Right lobe of liver (tissue), 6 donors: ENCODE measurements around the gene LRRC4. TPM values are rescaled to one million over a fixed set of nuclear protein-coding genes. Genes with fewer than 3 reads are reported as not detected.

Source experiments
- ATAC-seq, 4 donors: fragments of 200-7000 bp; cut with Tn5 transposase; one replicate each; pipeline ENCODE4 v1.9.1; 2020; ENCODE audit warnings: mild to moderate bottlenecking in 4 of 4, moderate library complexity in 4 of 4
- DNase-seq, 3 donors: peaks; one replicate each; pipeline ENCODE4 v3.0.0-alpha.2; 2020
- H3K27ac ChIP-seq, 3 donors: fragments of 200-600 bp; one replicate each; pipeline ENCODE4 v1.8.0; 2022
- H3K27me3 ChIP-seq, 2 donors: fragments of 200-600 bp; one replicate each; pipeline ENCODE4 v1.8.0; 2022
- H3K36me3 ChIP-seq, 4 donors: fragments of 200-600 bp; sonication (generic) in 1 of 4; one replicate each; pipeline versions ENCODE4 v1.5.1 to v1.8.0; 2017 to 2022; ENCODE audit warnings: control low read depth in 1 of 4
- H3K4me1 ChIP-seq, 4 donors: fragments of 200-600 bp; sonication (generic) in 1 of 4; one replicate each; pipeline versions ENCODE4 v1.5.1 to v1.8.0; 2017 to 2022; ENCODE audit warnings: control low read depth in 1 of 4
- H3K4me3 ChIP-seq, 3 donors: fragments of 200-600 bp; one replicate each; pipeline ENCODE4 v1.8.0; 2022
- H3K9me3 ChIP-seq, 4 donors: fragments of 200-600 bp; sonication (generic) in 1 of 4; one replicate each; pipeline versions ENCODE4 v1.5.1 to v1.8.0; 2017 to 2022; ENCODE audit warnings: control low read depth in 1 of 4
- CTCF ChIP-seq, 4 donors: fragments of 200-600 bp in 3 of 4; fragments of 450-650 bp in 1 of 4; IDR thresholded peaks; one replicate each; pipeline versions ENCODE4 v1.5.1 to v1.8.0; 2016 to 2022; ENCODE audit warnings: antibody characterized with exemption in 4 of 4, mild to moderate bottlenecking in 2 of 4
- POLR2A ChIP-seq: fragments of 450-650 bp; IDR thresholded peaks from one replicate; pipeline ENCODE4 v1.6.1; 2017; ENCODE audit warnings: antibody characterized with exemption, mild to moderate bottlenecking
- WGBS: methylation state at CpG from one replicate; pipeline ENCODE4 v1.1.6; 2018; ENCODE audit warnings: low coverage, low lambda C conversion rate; ENCODE audit not compliant: insufficient coverage; ENCODE audit errors: missing lambda C conversion rate; 5-methylcytosine and 5-hydroxymethylcytosine counted together
- intact Hi-C, 2 donors: fragments of 100-400 bp; cut with DNase I; formaldehyde crosslinking; loops; one replicate each; pipeline versions ENCODE4 v1.11.2 to v1.14.1; 2022
- total RNA-seq, 6 experiments: library from RNA; depleted of rRNA in 2 of 6; stranded (reverse); fragments of >200 nt in 2 of 6; fragmentation: NEBNext Ultra II Directional in 3 of 6; extraction: Animal tissue kit (Norgen Biotek cat#: 25700) in 3 of 6; gene quantifications; one replicate each; pipeline versions ENCODE4 v1.1.0 to v1.2.4, GENCODE V29; 2016 to 2023
- donor health status: DM: no; HTN: yes; CAD: no.
- donor health status: DM: no; HTN: no; CAD: no.
- donor health status: DM: no; HTN: no; CAD: no.
- donor health status: DM: no; HTN: yes; CAD: no.
- donor health status: DM: no; HTN: yes; CAD: no.

The LRRC4 gene
- total RNA-seq, 6 experiments from 2014 or later, result 0.74 to 4.0 (median 2.5) TPM

DNA sequence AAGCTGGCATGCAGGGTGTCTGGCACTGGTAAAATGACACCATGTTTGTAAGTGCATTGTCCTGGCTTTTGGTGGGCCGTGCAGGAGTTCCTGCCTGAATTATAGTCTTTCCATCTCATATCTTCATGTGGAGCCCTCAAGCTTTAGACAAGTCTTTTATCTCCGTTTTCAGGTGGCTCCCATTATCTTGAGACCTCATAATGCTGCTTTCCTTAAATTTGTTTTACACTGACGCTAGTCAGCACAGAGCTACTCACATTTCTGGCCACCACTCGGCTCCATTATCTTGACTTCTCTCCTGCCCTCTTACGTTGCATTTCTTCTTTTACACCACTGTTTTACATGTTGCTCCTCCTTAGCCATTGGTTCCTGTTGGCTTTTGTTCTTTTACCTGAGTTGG lies 37.2 kb downstream of the LRRC4 start:
- intact Hi-C loops, result no loop called here
- peaks cover 0 to 10% (median 2%) of the 10 kb centered on the region in 4 donors for H3K36me3 ChIP-seq

GRCh38 chr7:127993317-127993716 lies 37.9 kb downstream of the LRRC4 start:
- peaks cover 0 to 10% (median 2%) of the 10 kb centered on the region in 4 donors for H3K4me1 ChIP-seq
- intact Hi-C loops, result no loop called here
- peak in 1 of 4 donors; percentile 10 for ATAC-seq

More for the DNA sequence above, 37.2 kb downstream of the LRRC4 start:
- Histone ChIP-seq H3K4me1 (peaks cover 0 to 10% (median 2%) of the 10 kb centered on the region in 4 donors), H3K27me3 (no peaks in the 10 kb centered on the region), H3K27ac (no peak overlapping the region), H3K9me3 (no peaks in the 10 kb centered on the region), H3K4me3 (no peak overlapping the region)
- DNase-seq (no peak), ATAC-seq (no peak)
- TF ChIP-seq CTCF (IDR thresholded peaks at IDR 0.05) (no peak), POLR2A (no peak)
- 100% methylated on average over 5 of the region's 5 CpGs for WGBS

DNA sequence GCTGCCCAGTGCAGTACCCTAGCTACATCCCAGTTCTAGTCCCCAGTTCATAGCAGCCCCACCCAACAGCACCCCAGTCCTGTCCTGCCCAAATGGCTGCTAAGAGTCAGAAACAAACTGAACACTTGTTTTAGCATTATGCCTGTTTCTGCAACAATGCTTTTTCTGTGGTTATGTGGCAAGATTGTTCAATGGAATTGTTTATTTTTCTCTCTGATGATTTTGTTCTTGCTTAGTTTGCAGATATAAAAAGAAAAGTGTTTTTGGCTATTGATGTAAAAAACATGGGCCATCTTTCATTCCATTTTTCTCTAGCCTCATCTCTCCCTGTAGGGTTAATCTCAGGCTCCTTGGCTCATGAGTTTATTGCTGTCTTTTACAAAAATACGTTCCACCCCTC lies 42.5 kb downstream of the LRRC4 start:
- Histone ChIP-seq H3K27me3 (no peaks in the 10 kb centered on the region), H3K4me1 (no peaks in the 10 kb centered on the region), H3K4me3 (no peak overlapping the region), H3K27ac (no peak overlapping the region), H3K36me3 (peaks cover 0 to 10% (median 2%) of the 10 kb centered on the region in 4 donors), H3K9me3 (no peaks in the 10 kb centered on the region)
- DNase-seq, result no peak
- intact Hi-C loops, result no loop called here
- no peak for ATAC-seq
- TF ChIP-seq POLR2A, result no peak
- no peak for TF ChIP-seq CTCF (IDR thresholded peaks at IDR 0.05)
- 79% methylated on average over 1 of the region's 1 CpG for WGBS

More at GRCh38 chr7:127993317-127993716, 37.9 kb downstream of the LRRC4 start:
- 90% methylated on average over 6 of the region's 6 CpGs for WGBS
- Histone ChIP-seq H3K4me3 (no peak overlapping the region), H3K27me3 (no peaks in the 10 kb centered on the region), H3K27ac (no peak overlapping the region), H3K9me3 (no peaks in the 10 kb centered on the region), H3K36me3 (peaks cover 0 to 10% (median 2%) of the 10 kb centered on the region in 4 donors)
- TF ChIP-seq POLR2A (no peak), CTCF (IDR thresholded peaks at IDR 0.05) (no peak)
- no peak for DNase-seq

DNA sequence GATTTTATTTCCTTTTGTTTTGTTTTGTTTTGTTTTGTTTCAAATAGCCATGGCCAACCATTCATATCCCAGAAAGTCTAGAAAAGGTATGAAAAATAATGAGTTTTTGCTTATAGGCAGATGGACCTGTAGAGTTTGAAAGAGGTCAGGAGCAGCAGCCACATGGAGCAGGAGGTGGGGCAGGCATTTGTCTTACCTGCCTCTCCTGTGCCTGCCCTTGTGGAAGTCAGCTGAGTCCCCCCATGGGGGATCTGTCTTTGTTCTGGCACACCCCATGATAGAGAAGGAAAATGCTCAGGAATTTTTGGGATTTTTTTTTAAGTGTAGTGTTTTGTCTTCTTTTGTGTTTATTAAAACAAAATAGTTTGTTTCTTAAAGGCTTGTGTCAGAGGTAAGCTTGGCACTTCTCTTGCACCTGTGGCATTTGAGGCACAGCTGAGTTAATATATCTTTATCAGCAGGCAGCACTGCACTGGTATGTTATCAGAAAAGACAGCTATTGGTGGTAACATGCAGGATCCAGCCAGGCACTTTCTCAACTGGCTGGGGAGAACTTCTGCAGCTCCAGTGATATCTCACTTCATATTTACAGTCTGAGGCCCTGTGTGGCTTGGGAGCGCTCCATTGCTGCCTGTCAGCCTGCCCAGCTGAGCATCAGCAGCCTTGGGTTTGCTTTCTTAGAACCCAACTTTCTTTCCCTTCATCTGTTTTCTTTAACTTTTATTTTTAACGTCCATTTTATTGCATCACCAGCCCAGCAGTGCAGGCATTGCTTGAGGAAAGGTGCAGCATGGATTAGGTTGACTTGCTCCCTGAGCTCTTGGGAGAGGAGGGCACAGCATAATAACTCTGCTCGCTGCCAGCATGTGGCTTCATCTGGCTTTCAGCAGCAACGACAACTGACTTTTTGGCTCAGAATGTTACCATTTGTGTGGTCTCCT lies 44.4 kb downstream of the LRRC4 start:
- 74% methylated on average over 4 of the region's 4 CpGs for WGBS
- intact Hi-C loops, result no loop called here
- H3K9me3 ChIP-seq, result no peaks in the 10 kb centered on the region
- no peaks in the 10 kb centered on the region for H3K4me1 ChIP-seq
- ATAC-seq, result peak in 1 of 4 donors; percentile 10
- H3K27me3 ChIP-seq, result no peaks in the 10 kb centered on the region
- peaks cover 0 to under 1% (median 0%) of the 10 kb centered on the region in 4 donors for H3K36me3 ChIP-seq
- no peak overlapping the region for H3K4me3 ChIP-seq
- H3K27ac ChIP-seq, result no peak overlapping the region
- DNase-seq, result no peak
- TF ChIP-seq CTCF (IDR thresholded peaks at IDR 0.05), result no peak
- TF ChIP-seq POLR2A, result no peak
